HTERT RPE-1 (cell line): Measurements from ENCODE around the gene ANKRD12.
"Not testable (repeated sequence)": the region's sequence is repeated elsewhere in the genome, so short reads cannot be mapped to it uniquely, and the experiment has no call there.

ENCODE experiments used
- in situ Hi-C: fragments of 300-500 bp; cut with MboI; formaldehyde crosslinking; loops from 4 replicates; pipeline ENCODE4 v1.14.3; 2020; ENCODE audit warnings: low sequenced_read_pairs

Gene ANKRD12

GRCh38 chr18:9136315-9137155 lies at the start of gene ANKRD12:
Gene ANKRD12 (plus strand): TSS chr18:9136781. CDS start chr18:9182433, 45,652 bp downstream.
- in situ Hi-C loops = no loop called here

GRCh38 chr18:9087144-9087543 lies 49.4 kb upstream of the ANKRD12 start:
- in situ Hi-C loops = no loop called here

- in situ Hi-C loops = no loop called here
Observed at GRCh38 chr18:9088252-9088651, 48.3 kb upstream of the ANKRD12 start.

GRCh38 chr18:9088727-9089126 lies 47.9 kb upstream of the ANKRD12 start:
- in situ Hi-C loops = not testable (repeated sequence)

GRCh38 chr18:9090578-9090977 lies 46.0 kb upstream of the ANKRD12 start:
- in situ Hi-C loops = no loop called here

GRCh38 chr18:9091066-9091476 lies 45.5 kb upstream of the ANKRD12 start:
- in situ Hi-C loops = no loop called here

GRCh38 chr18:9092665-9093064 lies 43.9 kb upstream of the ANKRD12 start:
- in situ Hi-C loops = no loop called here

- in situ Hi-C loops = not testable (repeated sequence)
Observed at GRCh38 chr18:9093109-9093508, 43.5 kb upstream of the ANKRD12 start.

GRCh38 chr18:9094307-9095226 lies 42.0 kb upstream of the ANKRD12 start:
- in situ Hi-C loops = no loop called here

- in situ Hi-C loops = no loop called here
Observed at GRCh38 chr18:9095297-9096006, 41.1 kb upstream of the ANKRD12 start.

GRCh38 chr18:9096007-9096371 lies 40.6 kb upstream of the ANKRD12 start:
- in situ Hi-C loops = no loop called here

- in situ Hi-C loops = no loop called here
Observed at GRCh38 chr18:9096685-9097084, 39.9 kb upstream of the ANKRD12 start.

- in situ Hi-C loops = no loop called here
Observed at GRCh38 chr18:9097349-9097748, 39.2 kb upstream of the ANKRD12 start.

GRCh38 chr18:9100796-9101195 lies 35.8 kb upstream of the ANKRD12 start:
- in situ Hi-C loops = no loop called here

GRCh38 chr18:9101730-9102507 lies 34.7 kb upstream of the ANKRD12 start:
- in situ Hi-C loops = no loop called here

GRCh38 chr18:9102508-9103375 lies 33.8 kb upstream of the ANKRD12 start, which contains the start of gene NDUFV2:
Gene NDUFV2 (plus strand): TSS chr18:9102699. CDS start chr18:9102744, 45 bp downstream.
- in situ Hi-C loops = no loop called here

- in situ Hi-C loops = no loop called here
Observed at GRCh38 chr18:9103376-9103873, 33.2 kb upstream of the ANKRD12 start.

- in situ Hi-C loops = no loop called here
Observed at GRCh38 chr18:9104244-9104901, 32.2 kb upstream of the ANKRD12 start.

GRCh38 chr18:9105420-9105819 lies 31.2 kb upstream of the ANKRD12 start:
- in situ Hi-C loops = no loop called here
